GM18511 (cell line): ENCODE measurements around the gene TMEM184A.

ENCODE experiments used
- ATAC-seq: cut with Tn5 transposase; IDR thresholded peaks from one replicate; pipeline ENCODE4 v1.9.1; 2021; ENCODE audit warnings: mild to moderate bottlenecking, moderate library complexity; ENCODE audit not compliant: unreplicated experiment

Gene TMEM184A

DNA sequence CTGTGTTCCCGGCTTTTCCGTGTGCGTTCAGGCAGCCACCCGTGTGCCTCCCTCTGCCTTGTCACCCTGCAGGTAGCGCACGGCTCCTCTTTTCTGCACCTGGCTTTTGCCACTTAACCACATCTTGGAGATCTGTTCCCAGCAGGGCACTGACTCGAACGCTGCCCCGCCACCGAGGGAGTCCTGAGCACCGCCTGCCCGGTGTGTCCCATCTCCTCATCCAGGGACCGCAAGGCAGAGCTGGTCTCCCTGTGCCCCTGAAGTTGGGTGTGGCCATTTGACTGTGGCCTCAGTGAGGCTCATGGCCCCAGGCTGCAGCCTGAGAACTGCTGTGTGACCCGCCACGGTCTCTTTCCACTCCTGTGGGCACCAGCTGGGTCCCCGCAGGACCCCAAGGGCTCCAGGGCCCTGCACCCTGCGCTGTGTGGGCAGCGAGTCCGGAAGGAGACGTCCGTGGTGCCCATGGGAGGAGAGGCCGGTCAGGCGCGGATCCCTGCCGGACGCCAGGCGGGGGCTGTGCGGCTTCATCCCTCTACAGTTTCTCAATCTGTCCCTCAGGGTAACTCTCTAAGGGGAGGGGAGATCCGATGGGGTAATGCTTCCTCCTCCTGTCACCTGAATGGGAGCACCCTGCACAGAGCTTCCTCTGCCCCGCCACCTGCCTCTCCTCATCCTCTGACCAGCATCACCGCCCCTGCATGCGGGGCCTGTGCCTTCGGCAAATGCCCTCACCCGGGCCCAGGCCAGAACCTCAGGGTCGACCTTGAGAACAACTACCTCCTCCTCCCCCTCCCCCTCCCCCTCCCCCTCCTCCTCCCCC lies 50.1 kb downstream of the TMEM184A start:
- ATAC-seq = no peak

DNA sequence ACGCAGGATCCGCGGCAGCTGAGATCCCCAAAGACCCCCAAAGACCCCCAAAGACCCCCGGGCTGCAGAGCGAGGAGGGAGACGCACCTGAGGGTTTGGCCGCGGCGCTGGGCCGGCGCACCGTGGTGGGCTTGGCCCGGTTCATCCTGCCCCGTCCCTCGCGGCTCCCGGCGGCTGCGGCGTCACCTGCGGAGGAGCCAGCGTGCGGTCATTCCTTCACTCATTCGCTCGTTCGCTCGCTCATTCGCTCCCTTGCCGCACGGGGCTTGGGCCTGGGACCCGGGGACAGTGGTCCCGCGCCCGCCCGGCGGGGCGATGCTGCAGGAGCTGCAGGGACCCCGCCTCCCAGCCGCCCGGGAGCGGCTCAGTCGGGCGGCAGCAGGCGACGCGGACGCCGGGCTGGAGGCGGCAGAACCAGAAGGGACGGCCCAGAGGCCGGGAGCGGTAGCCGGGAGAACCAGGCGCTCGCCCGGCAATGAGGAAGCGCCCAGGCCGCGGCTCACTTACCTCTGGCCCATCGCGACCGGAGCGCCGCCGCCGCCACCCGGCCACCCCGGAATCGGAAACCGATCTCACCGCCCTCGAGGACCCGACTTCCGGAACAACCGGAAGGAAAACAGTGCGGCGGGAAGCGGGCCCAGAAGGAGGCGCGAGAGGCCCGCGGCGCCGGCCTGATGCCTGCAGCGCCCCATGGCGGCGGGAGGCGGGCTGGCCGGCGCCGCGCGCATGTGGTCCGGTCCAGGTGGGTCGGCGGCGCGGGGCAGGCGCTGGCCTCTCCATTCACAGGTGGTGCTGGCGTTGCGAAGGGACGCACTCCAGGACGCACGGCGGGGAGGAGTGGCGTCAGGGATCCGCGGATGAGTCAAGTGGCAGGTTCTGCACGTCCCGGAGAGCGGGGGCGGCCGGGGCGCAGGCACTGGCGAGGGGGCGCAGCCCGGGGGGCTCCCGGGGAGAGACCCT lies 51.9 kb downstream of the TMEM184A start, which contains the start of gene INTS1:
TSS of gene INTS1 (minus strand) at position 574 of the 960 bp plus-strand sequence. CDS start at position 145, 429 bp downstream.
- ATAC-seq = peak; percentile 86

DNA sequence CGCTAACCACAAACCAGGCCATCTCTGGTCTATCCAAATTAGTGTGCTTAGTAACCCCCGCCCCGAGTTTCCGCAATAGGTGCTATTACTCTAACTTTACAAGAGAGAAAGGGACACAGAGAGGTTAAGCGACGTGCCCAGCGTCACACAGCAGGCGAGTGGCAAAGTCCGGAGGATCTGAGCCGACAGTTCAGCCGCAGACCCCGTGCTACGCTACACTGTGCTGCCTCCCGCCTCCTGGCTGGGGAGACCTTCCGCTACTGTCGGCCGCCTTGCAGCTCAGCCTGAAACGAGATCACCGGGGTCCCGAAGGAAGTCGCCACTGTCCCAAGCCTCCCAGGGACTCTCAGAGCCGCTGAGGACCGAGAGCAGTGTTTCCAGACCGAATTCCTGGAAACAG lies 52.6 kb downstream of the TMEM184A start:
- no peak for ATAC-seq

- ATAC-seq = no peak
These were observed 53.2 kb downstream of the TMEM184A start for GRCh38 chr7:1502845-1503244.

DNA sequence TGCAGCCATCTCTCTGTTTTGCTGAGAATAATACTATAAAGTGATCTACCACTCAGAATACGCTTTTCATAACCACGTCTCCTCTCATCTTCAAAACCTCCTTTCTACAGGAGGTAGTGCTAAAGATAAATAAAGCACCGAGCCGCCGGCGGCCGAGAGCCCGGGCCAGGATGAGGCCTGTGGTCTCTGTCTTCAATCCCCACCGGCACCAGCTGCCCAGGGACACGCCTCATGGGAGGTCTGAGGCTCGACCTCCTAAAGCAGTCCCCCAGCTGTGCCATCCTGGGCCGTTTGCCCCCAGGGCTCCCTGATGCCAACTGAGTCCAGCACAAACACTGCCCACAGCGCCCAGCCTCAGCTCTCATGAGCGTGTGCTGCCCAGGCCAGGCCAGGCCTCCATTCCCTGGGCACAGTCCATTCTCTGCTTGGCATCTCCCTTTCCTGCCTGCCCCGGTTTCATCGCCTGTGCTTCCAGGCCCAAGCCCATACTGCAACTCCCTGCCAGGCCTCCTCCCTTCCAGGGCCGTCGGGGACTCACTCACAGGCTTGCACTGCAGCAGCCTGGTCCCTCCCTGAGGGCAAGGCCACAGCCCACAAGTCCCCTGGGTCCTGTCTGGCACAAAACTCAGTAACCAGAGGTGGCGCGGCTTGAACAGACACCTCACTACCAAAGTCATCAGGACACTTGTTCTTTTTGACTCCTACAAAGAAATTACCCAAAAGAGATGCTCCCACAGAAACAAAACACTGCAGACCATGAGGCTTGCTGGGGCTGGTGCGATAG lies 54.3 kb downstream of the TMEM184A start:
- ATAC-seq = no peak

- ATAC-seq = no peak
These were observed 55.8 kb downstream of the TMEM184A start for GRCh38 chr7:1500064-1500807.

DNA sequence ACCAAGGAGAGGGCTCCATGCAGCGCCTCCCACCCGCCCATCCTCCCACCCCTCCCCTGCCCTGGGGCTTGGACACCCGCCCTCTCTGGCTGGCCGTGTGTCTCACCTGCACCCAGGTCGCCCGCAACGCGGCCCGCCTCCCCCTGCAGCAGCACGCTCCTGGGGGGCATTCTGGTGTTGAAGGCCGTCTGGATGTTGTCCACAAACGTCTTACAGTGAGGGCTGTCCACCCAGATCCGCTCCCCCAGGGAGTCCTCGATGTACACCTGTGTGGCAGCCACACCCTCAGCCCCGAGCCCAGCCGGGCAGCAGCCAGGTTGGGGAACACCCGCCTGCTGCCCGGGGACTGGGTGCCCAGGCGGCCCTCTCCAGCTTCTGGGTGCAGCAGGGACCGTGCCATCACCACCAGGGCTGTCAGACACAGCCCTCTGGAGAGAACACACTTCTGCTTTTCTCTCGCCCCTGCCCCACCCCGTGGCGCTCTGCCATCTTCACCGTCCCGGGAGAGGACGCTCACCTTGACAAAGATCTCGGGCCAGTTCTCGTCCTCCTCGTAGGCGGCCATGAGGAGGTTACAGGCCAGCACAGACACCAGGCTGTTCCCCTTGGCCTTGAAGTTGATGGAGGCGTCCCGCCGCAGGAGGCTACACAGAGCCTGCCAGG lies 56.5 kb downstream of the TMEM184A start:
- ATAC-seq = no peak

DNA sequence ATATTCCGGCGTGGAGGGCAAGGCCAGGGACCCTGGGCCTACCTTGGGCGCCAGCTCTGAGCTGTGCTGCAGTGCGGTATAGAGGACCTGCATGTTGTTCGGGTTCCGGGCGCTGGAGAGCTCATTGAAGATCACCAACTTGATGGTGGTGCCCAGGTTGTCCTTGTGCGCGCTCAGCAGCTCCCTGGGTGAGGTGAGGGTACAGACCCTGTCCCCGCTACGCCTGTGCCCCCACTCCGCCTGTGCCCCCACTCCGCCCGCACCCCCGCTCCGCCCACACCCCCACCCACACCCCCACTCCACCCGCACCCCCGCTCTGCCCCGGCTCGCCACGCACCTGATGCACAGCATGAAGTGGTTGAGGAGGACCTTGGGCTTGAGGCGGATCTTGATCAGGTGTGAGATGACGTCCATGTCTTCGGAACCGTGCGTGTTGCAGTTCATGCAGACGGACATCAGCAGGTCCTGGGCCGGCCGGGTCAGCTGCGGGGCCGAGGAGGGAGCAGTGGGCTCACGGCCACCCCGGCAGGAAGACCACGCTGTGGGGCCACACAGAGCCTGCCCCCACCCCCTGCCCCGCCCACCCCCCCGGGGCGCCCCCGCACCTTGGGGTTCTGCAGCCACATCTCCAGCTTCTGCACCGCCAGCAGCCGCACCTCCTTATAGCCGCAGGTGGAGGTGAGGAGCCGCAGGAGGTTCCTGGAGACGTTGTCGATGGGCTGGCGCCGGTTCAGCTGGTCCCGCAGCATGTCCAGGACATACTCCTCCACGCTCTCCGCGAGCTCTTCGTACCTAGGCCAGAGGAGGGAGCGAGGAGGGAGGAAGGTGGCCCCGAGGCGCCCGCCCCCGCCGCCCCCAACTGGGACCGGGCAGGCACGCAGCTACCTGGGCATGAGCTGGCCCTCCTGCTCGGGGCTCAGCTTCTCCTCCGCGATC lies 57.4 kb downstream of the TMEM184A start:
- ATAC-seq = no peak

GRCh38 chr7:1497293-1497927 lies 58.6 kb downstream of the TMEM184A start:
- no peak for ATAC-seq

DNA sequence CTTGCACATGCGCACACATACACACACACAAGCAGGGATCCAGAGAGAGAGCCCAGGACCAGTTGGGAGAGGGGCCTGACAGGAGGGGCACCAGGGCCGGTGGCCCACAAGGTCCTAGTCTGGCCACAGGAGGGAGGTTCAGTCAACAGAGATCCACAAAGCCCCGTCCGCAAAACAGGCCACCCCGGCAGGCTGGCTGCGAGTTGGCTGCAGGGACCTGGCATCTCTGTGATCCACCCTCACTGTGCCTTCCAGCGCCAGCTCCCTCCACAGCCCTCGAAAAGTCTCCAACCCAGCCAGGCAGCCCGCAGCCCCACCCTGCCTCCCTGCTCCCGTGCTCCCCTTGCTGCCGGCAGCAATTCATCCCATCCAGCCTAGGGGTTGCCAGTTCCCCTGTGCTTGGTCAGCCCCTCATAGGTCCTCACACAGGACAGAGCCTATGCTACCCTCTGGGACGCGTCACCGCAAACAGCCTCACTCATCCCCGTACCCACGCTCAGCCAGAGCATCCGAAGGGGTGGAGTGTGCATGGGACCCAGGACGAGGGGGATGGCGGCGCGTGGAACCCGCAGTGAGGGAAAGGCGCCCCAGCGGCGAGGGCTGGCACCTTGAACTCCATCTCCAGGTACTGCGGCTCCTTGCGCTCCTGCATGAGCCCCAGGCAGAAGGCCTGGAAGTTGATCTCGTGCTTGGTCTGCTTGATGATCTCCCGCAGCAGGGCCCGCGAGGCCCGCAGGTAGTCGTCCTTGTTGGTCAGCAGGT lies 59.3 kb downstream of the TMEM184A start:
- ATAC-seq = no peak

DNA sequence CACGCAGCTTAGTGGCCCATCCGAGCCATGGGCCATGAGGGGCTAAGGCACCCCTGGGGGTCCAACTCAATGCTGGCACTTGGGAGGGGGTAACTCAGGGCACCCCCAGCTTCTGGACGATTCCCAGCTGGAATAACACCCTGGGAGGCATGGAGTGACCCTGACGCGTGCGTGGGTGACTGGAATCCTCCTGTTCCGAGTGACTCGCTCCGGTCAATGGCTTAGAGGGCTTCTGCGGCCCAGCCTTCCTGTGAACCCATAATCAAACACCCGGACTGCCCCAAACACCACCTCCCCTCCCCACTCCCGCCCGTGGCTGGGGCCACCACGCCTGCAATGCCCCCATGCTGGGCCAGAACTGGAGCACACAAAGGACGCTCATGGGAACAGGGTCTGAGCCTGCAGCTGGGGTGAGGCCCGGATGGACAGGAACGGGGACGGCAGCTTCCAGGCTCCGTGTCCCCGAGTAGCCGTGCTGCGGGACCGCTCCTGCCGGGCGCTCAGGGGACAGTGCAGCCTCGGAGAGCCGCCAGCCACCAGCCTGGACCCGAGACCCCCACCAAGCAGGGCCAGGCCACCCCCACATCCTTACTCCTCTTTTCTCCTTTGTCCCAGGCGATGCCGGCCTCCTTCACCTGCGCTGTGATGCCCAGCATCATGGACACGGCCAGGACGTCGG lies 60.3 kb downstream of the TMEM184A start:
- no peak for ATAC-seq

GRCh38 chr7:1494866-1495563 lies 61.0 kb downstream of the TMEM184A start:
- no peak for ATAC-seq

GRCh38 chr7:1494447-1494846 lies 61.6 kb downstream of the TMEM184A start:
- no peak for ATAC-seq

DNA sequence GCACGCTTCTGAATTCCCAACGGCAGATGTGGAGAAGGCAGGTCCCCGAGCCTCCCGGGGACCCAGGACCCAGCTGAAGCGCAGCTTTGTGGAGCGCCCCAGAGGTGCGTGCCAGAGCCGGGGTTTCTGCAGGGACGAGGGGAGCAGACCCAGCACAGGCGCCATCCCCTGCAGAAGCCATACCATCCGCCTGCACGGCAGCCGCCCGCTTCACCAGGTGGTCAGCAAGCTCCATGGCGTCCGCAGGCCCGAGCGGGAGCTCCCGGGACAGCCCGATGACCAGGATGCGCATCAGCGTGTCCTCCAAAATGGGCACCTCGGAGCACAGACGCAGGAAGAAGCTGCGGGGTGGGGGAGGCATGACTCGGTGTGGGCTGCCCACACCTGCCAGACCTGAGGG lies 62.4 kb downstream of the TMEM184A start:
- ATAC-seq = no peak

DNA sequence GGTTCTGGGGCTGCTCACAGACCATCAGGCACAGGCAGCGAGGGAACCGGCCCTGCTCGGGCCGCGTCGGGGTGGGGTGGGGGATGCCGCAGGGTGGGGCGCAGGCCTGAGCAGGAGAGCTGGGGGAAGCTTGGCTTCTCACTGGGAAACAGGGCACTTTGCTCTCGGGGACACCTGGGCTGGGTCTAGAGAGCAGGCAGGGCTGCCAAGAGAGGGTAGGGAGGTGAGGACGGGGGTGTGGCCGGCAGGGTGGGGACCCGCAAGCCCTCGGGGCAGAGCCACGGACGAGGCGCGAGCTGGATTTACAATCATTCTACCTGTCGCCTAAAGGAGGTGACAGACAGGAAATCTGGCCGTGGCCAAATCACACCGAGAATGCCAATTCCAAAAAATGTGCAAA lies 62.9 kb downstream of the TMEM184A start:
- ATAC-seq = no peak

DNA sequence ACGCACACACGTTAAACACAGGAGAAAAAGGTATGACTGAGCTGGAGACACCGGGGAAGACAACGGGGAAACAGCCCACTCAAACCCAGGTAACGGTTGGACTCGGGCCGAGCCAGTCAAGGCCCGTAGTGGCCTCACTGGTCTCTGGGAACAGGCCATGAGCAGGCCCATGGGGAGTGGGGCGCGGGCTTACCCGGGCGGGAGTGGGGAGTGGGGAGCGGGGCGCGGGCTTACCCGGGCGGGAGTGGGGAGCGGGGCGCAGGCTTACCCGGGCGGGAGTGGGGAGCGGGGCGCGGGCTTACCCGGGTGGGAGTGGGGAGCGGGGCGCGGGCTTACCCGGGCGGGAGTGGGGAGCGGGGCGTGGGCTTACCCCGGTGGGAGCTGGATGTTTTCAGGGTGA lies 63.4 kb downstream of the TMEM184A start:
- no peak for ATAC-seq
